Measurements from ENCODE around the gene FAM76A. TPM values are rescaled to one million over a fixed set of nuclear protein-coding genes. Genes with fewer than 3 reads are reported as not detected.

The FAM76A gene
- total RNA-seq, 1 donor: 10.2 TPM

GRCh38 chr1:27719286-27720251 lies 6.2 kb upstream of the FAM76A start:
- peak in 2 of 3 donors; percentile 15 to 52 for DNase-seq (ENCODE audit: low read depth in 2 of 3, low spot score in 2 of 3)

- DNase-seq (ENCODE audit: low read depth in 2 of 3, low spot score in 2 of 3): no peak
Observed at GRCh38 chr1:27724961-27725373, 794 bp upstream of the FAM76A start.

- peak in 2 of 3 donors; percentile 42 to 49 for DNase-seq (ENCODE audit: low read depth in 2 of 3, low spot score in 2 of 3)
Observed at GRCh38 chr1:27726173-27727044, 648 bp downstream of the FAM76A start.

- no peak for DNase-seq (ENCODE audit: low read depth in 2 of 3, low spot score in 2 of 3)
Observed at GRCh38 chr1:27727126-27727525, 1.4 kb downstream of the FAM76A start.

GRCh38 chr1:27736252-27736651 lies 10.5 kb downstream of the FAM76A start:
- DNase-seq (ENCODE audit: low read depth in 2 of 3, low spot score in 2 of 3): no peak

GRCh38 chr1:27741121-27741520 lies 15.4 kb downstream of the FAM76A start:
- no peak for DNase-seq (ENCODE audit: low read depth in 2 of 3, low spot score in 2 of 3)

GRCh38 chr1:27744556-27744955 lies 18.8 kb downstream of the FAM76A start:
- no peak for DNase-seq (ENCODE audit: low read depth in 2 of 3, low spot score in 2 of 3)

- no peak for DNase-seq (ENCODE audit: low read depth in 2 of 3, low spot score in 2 of 3)
Observed at GRCh38 chr1:27745466-27745865, 19.7 kb downstream of the FAM76A start.

GRCh38 chr1:27752360-27752759 lies 26.6 kb downstream of the FAM76A start:
- DNase-seq (ENCODE audit: low read depth in 2 of 3, low spot score in 2 of 3): no peak

GRCh38 chr1:27755286-27755685 lies 29.5 kb downstream of the FAM76A start:
- no peak for DNase-seq (ENCODE audit: low read depth in 2 of 3, low spot score in 2 of 3)

- DNase-seq (ENCODE audit: low read depth in 2 of 3, low spot score in 2 of 3): no peak
Observed at GRCh38 chr1:27755865-27756264, 30.1 kb downstream of the FAM76A start.

GRCh38 chr1:27759236-27759635 lies 33.5 kb downstream of the FAM76A start:
- DNase-seq (ENCODE audit: low read depth in 2 of 3, low spot score in 2 of 3): no peak

GRCh38 chr1:27760426-27760825 lies 34.7 kb downstream of the FAM76A start:
- DNase-seq (ENCODE audit: low read depth in 2 of 3, low spot score in 2 of 3): no peak

GRCh38 chr1:27762033-27762432 lies 36.3 kb downstream of the FAM76A start:
- no peak for DNase-seq (ENCODE audit: low read depth in 2 of 3, low spot score in 2 of 3)

GRCh38 chr1:27763358-27763757 lies 37.6 kb downstream of the FAM76A start:
- DNase-seq (ENCODE audit: low read depth in 2 of 3, low spot score in 2 of 3): no peak

GRCh38 chr1:27770293-27770830 lies 44.6 kb downstream of the FAM76A start:
- DNase-seq (ENCODE audit: low read depth in 2 of 3, low spot score in 2 of 3): no peak

GRCh38 chr1:27772036-27772931 lies 46.5 kb downstream of the FAM76A start:
- DNase-seq (ENCODE audit: low read depth in 2 of 3, low spot score in 2 of 3): peak in 1 of 3 donors; percentile 21

GRCh38 chr1:27772932-27773825 lies 47.4 kb downstream of the FAM76A start, which contains the start of gene STX12:
Gene STX12 (plus strand): TSS chr1:27773219. CDS start chr1:27773308, 89 bp downstream.
- peak; percentile 97 to 99 (median 99) for DNase-seq (ENCODE audit: low read depth in 2 of 3, low spot score in 2 of 3)

Measured in hematopoietic multipotent progenitor cell (in vitro differentiated cells).